Keratinocyte (primary cell): ENCODE results near the gene TNIK. TPM values are rescaled to one million over a fixed set of nuclear protein-coding genes. Genes with fewer than 3 reads are reported as not detected.

Source experiments
- DNase-seq: peaks from one replicate; pipeline ENCODE4 v3.0.0-alpha.2; 2011; ENCODE audit warnings: low read depth, missing footprints, low spot score
- FAIRE-seq: peaks from 2 replicates; lab custom pipeline; 2011; peaks lifted over from hg19 to GRCh38; lab: Jason Lieb, UNC
- H2AFZ ChIP-seq: 2 replicates; pipeline ENCODE4 v1.6.0; 2012; ENCODE audit warnings: low read length, control low read depth, inconsistent platforms; ENCODE audit not compliant: control insufficient read depth
- H3K27ac ChIP-seq: 2 replicates; pipeline ENCODE4 v1.5.1; 2011; ENCODE audit warnings: low read length; ENCODE audit not compliant: control insufficient read depth, insufficient read depth
- H3K27me3 ChIP-seq: 3 replicates; pipeline ENCODE4 v1.6.0; 2011; ENCODE audit warnings: low read length; ENCODE audit not compliant: control insufficient read depth, insufficient read depth; ENCODE audit errors: extremely low read depth
- H3K36me3 ChIP-seq, 2 experiments: 2 replicates in 1 of 2; 3 replicates in 1 of 2; pipeline ENCODE4 v1.5.1; 2011; ENCODE audit warnings: low read length in 2 of 2, mild to moderate bottlenecking in 1 of 2; ENCODE audit not compliant: control insufficient read depth in 2 of 2, insufficient read depth in 2 of 2; ENCODE audit errors: extremely low read depth in 1 of 2
- H3K4me1 ChIP-seq: 3 replicates; pipeline ENCODE4 v1.5.1; 2011; ENCODE audit warnings: low read length; ENCODE audit not compliant: control insufficient read depth, insufficient read depth; ENCODE audit errors: extremely low read depth
- H3K4me2 ChIP-seq: 3 replicates; pipeline ENCODE4 v1.6.0; 2011; ENCODE audit warnings: low read depth, low read length; ENCODE audit not compliant: control insufficient read depth, insufficient read depth; ENCODE audit errors: extremely low read depth
- H3K4me3 ChIP-seq, 3 experiments: fragments of 200-600 bp in 1 of 3; sonication (generic) in 1 of 3; 2 replicates in 2 of 3; 3 replicates in 1 of 3; pipeline ENCODE4 v1.5.1; 2011 to 2016; ENCODE audit warnings: low read length in 3 of 3, mild to moderate bottlenecking in 3 of 3, control low read depth in 2 of 3, inconsistent platforms in 1 of 3, low read depth in 1 of 3, mixed read lengths in 1 of 3, mixed run types in 1 of 3, moderate library complexity in 1 of 3; ENCODE audit not compliant: control insufficient read depth in 2 of 3, insufficient read depth in 2 of 3; ENCODE audit errors: extremely low read depth in 1 of 3
- H3K79me2 ChIP-seq: 2 replicates; pipeline ENCODE4 v1.6.0; 2012; ENCODE audit warnings: low read length; ENCODE audit not compliant: control insufficient read depth, insufficient read depth
- H3K9ac ChIP-seq: 3 replicates; pipeline ENCODE4 v1.6.0; 2011; ENCODE audit warnings: low read length; ENCODE audit not compliant: control insufficient read depth, insufficient read depth; ENCODE audit errors: extremely low read depth
- H3K9me1 ChIP-seq: 3 replicates; pipeline ENCODE4 v1.6.0; 2011; ENCODE audit warnings: low read length; ENCODE audit not compliant: control insufficient read depth, insufficient read depth; ENCODE audit errors: extremely low read depth
- H3K9me3 ChIP-seq: 2 replicates; pipeline ENCODE4 v1.5.1; 2012; ENCODE audit warnings: low read depth, low read length; ENCODE audit not compliant: control insufficient read depth
- H4K20me1 ChIP-seq: 3 replicates; pipeline ENCODE4 v1.6.0; 2011; ENCODE audit warnings: low read length; ENCODE audit not compliant: control insufficient read depth, insufficient read depth; ENCODE audit errors: extremely low read depth
- EZH2 ChIP-seq: IDR thresholded peaks from one replicate; pipeline ENCODE4 v1.6.1; 2012; ENCODE audit warnings: inconsistent platforms, mild to moderate bottlenecking, low read length, moderate library complexity
- dilution Hi-C: fragments of 300-500 bp; cut with MboI; formaldehyde crosslinking; loops from one replicate; pipeline ENCODE4 v1.7.0; 2020; ENCODE audit warnings: low sequenced_read_pairs; ENCODE audit not compliant: extremely low pct_ligation_motif_present
- polyA plus RNA-seq, 5 experiments: library from polyadenylated mRNA; depleted of rRNA in 3 of 5; stranded (reverse) in 3 of 5; stranded (forward) in 1 of 5; unstranded in 1 of 5; fragments of >200 nt; gene quantifications; 1 replicate in 1 of 5; 2 replicates in 3 of 5; 3 replicates in 1 of 5; pipeline versions ENCODE4 v1.2.1 to v1.2.3, GENCODE V29; 2011 to 2012; ENCODE audit warnings: missing spikeins in 2 of 5, low read depth in 1 of 5, low replicate concordance in 1 of 5
- TF ChIP-seq, protein P1 (sequence below), 3 experiments: IDR thresholded peaks in 1 of 3; conservative IDR thresholded peaks in 1 of 3; optimal IDR thresholded peaks in 1 of 3; 2 replicates in 2 of 3; 3 replicates in 1 of 3; pipeline versions ENCODE3 to v1.5.1; 2011; ENCODE audit warnings: low read length in 3 of 3, mild to moderate bottlenecking in 3 of 3, moderate library complexity in 2 of 3, control low read depth in 1 of 3, inconsistent platforms in 1 of 3; ENCODE audit not compliant: insufficient read depth in 2 of 3; ENCODE audit errors: extremely low read depth in 1 of 3

Gene TNIK
- polyA plus RNA-seq, 1 donor (not counting 4 experiments of a cell fraction or from before 2014, with no cell fraction given) = 4.4 TPM

- no peaks in the 10 kb centered on the region for H3K9me3 ChIP-seq
- H3K9ac ChIP-seq = no peak overlapping the region
- no peak for TF ChIP-seq EZH2
- TF ChIP-seq, protein P1, sequence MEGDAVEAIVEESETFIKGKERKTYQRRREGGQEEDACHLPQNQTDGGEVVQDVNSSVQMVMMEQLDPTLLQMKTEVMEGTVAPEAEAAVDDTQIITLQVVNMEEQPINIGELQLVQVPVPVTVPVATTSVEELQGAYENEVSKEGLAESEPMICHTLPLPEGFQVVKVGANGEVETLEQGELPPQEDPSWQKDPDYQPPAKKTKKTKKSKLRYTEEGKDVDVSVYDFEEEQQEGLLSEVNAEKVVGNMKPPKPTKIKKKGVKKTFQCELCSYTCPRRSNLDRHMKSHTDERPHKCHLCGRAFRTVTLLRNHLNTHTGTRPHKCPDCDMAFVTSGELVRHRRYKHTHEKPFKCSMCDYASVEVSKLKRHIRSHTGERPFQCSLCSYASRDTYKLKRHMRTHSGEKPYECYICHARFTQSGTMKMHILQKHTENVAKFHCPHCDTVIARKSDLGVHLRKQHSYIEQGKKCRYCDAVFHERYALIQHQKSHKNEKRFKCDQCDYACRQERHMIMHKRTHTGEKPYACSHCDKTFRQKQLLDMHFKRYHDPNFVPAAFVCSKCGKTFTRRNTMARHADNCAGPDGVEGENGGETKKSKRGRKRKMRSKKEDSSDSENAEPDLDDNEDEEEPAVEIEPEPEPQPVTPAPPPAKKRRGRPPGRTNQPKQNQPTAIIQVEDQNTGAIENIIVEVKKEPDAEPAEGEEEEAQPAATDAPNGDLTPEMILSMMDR (optimal IDR thresholded peaks at IDR 0.05 in 1 of 3, IDR thresholded peaks at IDR 0.05 in 1 of 3, conservative IDR thresholded peaks at IDR 0.05 in 1 of 3; ENCODE audit: extremely low read depth in 1 of 3, insufficient read depth in 2 of 3, low read length in 3 of 3) = no peak
- H3K27ac ChIP-seq = no peak overlapping the region
- H3K4me2 ChIP-seq = no peak overlapping the region
- no peaks in the 10 kb centered on the region for H3K27me3 ChIP-seq
- no peaks in the 10 kb centered on the region for H3K79me2 ChIP-seq
- no peak overlapping the region for H2AFZ ChIP-seq
- no peak overlapping the region for H3K4me3 ChIP-seq
- no peaks in the 10 kb centered on the region for H4K20me1 ChIP-seq
- H3K4me1 ChIP-seq = peaks cover 8% of the 10 kb centered on the region
- H3K9me1 ChIP-seq = no peaks in the 10 kb centered on the region
- dilution Hi-C loops = no loop called here
- FAIRE-seq (no peak), DNase-seq (no peak)
- H3K36me3 ChIP-seq = peaks cover 0 to 5% of the 10 kb centered on the region in 2 experiments
Measured at GRCh38 chr3:171103185-171103584, 357.0 kb downstream of the TNIK start.

DNA sequence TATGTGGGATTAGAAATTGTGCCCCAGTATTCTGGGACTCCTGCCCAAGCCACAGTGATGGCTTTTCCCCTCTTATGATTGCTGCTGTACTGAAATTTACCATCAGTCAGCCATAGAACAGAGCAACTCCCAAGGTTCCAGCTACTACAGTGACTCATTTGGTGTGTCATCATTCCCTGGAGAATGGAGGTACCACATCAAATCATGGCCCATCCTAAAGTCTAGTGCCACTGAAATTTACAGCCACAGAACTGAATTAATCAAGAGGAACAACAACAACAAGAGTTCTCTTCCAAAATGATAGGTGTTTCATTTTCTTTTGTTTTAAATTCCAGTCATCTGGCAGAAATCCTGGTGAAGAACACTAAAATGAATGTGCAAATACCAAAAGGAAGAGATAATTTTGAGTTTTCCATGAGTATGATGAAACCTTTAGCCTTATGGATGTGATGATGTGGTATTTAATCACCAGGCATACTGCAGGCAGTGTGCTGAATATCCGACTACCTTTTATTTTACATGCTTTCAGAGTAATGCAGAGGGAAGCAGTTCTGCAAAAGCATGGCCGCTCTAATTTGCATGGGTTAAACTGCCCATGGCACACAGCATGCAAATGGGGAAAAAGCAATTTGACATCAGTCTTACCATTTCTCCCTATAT, 358.1 kb downstream of the TNIK start:
- TF ChIP-seq EZH2 = no peak
- TF ChIP-seq, protein P1 (optimal IDR thresholded peaks at IDR 0.05 in 1 of 3, IDR thresholded peaks at IDR 0.05 in 1 of 3, conservative IDR thresholded peaks at IDR 0.05 in 1 of 3; ENCODE audit: extremely low read depth in 1 of 3, insufficient read depth in 2 of 3, low read length in 3 of 3) = no peak

More for the DNA sequence above, 358.1 kb downstream of the TNIK start:
- H3K27ac ChIP-seq = no peak overlapping the region
- H3K4me1 ChIP-seq = peaks cover 4% of the 10 kb centered on the region
- peak; percentile 9 for FAIRE-seq
- dilution Hi-C loops = no loop called here
- H4K20me1 ChIP-seq = no peaks in the 10 kb centered on the region
- DNase-seq = peak; percentile 15
- H3K27me3 ChIP-seq = no peaks in the 10 kb centered on the region
- H3K9me3 ChIP-seq = no peaks in the 10 kb centered on the region
- H3K9me1 ChIP-seq = no peaks in the 10 kb centered on the region
- no peak overlapping the region for H3K4me2 ChIP-seq
- no peaks in the 10 kb centered on the region for H3K79me2 ChIP-seq
- no peak overlapping the region for H2AFZ ChIP-seq
- no peak overlapping the region for H3K9ac ChIP-seq
- no peak overlapping the region for H3K4me3 ChIP-seq
- H3K36me3 ChIP-seq = peaks cover 0 to 5% of the 10 kb centered on the region in 2 experiments
